Activated CD4-positive, alpha-beta T cell treated with anti-CD3 and anti-CD28 coated beads for 24 hours (primary cell): Measurements from ENCODE around the gene DUSP3.

Experiments
- DNase-seq, 2 donors: peaks; one replicate each; pipeline ENCODE4 v3.0.0-alpha.2; 2020; ENCODE audit warnings: low read depth in 2 of 2

Gene DUSP3

DNA sequence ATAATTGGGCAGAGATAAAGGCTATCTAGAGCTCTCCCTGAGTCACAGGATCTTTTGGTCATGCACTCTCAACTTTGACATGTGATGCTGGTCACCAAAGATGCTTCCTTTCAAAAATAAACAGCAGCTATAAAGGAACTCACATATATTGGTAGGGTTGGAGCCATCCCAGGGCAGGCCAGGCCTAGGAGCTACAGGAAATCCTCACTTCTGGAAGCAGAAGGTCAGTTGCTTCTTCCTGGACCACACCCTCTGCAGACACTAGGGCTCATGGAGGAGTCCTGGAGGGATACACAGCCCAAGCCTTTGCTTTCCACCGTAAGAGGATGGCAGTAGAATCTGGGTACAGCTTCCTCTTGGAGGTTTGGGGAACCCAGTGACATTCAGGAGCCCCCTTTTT, 44.8 kb downstream of the DUSP3 start:
- DNase-seq: no peak

DNA sequence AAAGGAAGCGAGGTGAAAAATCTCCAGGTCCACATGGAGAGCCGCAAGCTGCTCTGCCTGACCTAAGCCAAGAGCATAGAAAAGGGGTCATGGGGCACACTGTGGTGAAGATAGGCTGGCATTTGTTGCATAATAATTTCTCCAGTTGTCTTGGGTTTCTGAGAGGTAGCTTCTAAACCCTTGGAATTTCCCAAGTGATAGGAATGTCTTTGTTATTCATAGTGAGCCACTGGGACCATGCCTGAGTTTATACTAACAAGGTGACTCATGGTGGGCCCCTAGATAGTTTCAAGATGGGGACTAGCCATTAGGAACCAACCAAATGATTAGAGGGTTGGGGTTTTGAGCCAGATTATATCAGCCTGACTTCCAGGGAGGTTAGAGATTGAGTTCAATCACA, 45.8 kb downstream of the DUSP3 start:
- no peak for DNase-seq

DNA sequence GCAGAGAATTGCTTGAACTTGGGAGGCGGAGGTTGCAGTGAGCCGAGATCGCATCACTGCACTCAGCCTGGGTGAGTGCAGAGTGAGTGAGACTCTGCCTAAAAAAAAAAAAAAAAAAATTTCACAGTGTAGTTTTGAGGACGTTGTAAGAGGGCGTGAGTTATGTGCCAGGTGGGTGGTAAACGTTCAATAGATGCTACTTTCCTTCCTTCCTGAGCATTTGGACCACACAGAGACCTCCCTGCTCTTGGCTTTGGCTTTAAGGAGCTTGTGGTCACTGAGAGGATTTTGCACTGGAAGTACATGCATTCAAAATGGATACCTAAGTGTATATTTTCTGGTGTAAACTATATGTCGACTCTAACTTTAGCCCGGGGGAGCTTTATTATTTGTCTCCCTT, 50.7 kb downstream of the DUSP3 start:
- DNase-seq: no peak

DNA sequence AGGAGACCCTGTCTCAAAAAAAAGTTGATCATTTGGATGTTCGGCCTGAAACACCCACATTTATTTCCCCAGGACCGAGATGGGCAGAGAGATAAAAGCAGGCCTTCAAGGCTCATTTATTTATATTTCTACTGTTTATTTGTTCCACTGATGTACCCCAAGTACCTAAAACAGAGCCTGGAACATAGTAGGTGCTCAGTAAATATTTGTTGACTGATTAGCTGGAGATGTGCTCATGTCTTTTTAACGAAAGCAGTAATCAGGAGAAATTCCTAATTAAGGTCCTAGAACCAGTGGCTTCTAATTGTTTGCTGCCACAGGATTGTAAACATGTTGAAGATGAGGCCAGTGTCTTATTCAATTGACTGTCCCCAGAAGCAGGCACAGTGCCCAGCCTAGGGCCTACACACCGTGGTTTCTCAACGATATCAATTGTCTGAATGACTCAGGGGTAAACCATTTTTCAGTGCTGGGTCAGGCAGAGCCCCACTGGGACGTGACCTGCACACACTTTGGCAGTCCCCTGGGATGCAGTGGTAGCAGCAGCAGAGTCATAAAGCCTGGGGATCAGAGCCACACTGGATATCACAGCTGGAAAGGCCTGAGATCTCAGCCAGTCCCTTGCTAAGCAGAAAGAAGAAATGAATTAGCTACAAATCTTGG, 54.9 kb downstream of the DUSP3 start:
- no peak for DNase-seq

DNA sequence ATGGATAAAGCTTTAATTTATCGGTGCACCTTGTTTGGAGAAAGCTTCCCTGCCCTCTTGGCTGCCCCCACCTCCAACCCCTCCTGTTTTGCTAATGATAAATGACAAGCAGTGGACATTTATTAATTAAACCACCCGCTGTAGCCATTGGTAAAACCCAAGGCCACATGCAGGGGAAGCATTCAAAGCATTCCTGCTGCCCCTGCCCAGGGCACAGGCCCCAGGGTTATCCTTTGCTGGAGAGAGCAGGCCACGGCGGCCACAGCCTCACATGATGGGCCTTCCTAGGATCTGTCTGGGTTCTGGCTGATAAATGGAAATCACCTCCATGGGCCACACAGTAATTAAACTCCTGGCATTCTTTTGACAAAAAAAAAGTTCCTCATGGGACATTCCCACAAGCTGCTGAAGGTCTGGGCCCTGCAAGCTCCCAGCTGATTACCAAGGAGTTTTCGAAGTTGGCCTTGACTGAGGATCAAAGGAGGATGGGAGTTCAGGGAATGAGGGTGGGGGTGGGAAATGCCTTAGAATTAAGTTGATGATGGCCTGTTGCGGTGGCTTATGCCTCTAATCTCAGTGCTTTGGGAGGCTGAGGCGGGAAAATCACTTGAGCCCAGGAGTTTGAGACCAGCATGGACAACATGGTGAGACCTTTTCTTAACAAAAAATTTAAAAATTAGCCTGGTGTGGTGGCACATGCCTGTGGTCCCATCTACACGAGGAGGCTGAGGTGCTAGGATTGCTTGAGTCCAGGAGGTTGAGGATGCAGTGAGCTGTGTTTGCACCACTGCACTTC, 55.7 kb downstream of the DUSP3 start:
- no peak for DNase-seq

DNA sequence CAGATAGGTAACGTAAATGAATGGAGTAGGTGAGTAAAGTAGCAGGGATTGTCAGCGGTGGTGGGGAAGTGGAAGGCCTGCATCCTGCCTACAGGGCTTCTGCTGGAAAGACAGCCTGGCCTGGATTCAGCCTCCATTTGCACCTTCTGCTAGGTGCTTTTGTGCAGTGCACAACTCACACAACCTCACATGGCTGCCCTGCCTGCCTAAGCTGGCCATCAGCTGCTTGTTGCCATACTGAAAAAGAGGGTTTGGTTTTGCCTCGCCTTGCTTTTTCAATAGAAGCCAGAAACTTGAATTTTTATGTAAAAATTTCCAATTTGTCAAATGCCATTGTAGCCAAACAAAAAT, 56.5 kb downstream of the DUSP3 start:
- DNase-seq: no peak

DNA sequence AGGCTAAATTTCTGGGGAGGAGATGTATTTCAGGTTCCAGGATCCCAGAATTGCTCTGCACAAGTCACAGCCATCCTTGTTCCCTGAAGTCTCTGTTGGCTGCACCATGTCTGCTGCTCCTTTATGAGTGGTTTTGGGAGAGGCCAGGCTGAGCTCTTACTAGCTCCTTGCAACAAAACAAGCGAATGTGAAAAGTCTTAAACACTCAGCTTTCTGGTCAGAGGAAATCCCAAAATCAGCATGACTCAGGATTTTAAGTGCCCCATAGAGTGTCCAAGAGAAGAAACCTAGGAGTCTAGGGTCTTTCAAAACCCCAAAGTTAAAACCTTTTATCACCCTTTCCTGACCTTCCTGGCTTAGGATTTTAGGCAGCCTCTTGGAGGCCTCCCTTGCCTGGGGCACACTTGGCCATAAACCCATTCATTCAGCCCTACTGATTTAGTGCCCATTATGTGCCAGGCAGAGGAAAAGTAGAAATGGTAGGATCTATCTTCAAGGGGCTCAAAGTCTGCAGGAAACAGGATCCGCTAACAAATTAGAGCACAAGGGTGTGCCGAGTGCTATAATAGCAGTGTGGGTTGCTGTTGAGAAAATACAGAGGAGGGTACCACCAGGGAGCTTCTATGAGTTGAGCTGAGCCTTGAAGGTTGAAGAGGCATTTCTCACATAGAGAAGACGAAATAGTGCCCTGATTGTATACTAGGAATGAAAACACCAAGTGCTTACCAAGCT, 57.1 kb downstream of the DUSP3 start:
- no peak for DNase-seq

DNA sequence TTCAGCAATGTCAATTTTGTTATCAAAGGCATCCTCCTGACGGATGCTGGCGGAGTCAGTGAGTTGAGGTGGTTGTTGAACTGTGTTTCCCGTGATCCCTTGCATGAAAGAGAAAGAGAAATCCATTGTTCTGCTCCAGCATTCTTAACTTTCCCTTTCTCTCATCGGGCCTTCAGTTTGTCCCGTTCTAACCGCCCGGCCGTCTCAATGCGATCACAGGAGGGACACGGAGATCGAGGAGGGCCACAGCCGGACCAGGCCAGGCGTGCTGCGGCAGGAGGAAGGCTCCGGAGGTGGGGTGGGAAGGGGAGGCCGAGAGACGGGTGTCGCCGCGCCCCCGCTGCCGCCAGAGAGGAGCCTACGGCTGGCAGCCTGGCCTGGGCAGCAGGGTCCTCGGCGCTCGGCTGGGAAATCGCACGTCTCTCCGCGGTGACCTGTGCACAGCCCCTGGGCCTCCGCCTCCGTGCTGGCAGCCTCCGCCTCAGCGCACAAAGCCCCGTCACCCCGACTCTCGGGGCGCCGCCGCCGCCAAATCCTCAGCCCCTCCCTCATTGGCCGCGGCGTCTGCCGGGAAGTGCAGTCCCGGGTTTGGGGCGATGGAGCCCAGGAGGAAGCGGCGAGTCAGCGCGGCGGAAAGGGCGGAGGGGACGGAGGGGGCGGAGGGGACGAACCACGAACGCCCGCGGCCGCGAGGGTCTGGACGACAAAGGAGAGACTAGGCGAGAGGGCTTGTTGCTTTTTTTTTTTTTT, 58.3 kb downstream of the DUSP3 start:
- DNase-seq: peak; percentile 60 to 67

DNA sequence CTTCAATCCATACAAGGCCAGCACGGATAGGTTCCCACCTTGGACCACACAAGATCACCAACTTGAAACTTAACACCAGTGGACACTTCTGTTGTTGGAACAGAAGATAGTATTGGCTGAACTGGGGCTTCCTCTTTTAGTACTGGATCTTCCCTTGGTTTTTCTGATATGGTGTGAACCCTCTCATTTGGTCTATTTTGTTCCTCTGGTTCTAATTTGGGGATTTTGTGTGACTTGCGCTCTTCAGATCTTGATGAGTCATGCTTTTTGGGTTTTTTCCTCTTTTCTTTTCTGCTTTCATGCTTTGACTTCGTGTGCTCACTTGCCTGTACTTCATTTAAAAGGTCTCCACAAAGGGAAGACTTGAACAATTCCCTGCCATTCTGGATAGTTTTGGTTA, 59.2 kb downstream of the DUSP3 start:
- no peak for DNase-seq

DNA sequence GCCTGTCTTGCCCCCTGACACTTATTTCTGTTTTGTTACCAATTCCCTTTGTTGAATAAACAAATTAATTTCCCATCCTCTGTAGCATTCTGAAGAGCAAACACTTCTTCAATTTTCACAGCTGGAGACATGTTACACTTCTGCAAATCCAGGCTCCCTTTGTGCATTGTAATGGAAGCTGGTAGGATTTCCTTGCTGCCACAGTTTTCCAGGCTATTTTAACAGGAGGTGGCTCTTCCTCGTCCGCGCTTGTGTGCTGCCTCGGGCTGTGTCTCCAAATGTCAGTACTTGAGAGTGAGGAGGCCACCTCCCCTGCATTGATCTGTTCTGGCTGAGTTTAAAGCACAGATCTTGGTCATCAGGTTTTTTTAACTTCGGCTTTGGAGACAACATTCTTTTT, 60.2 kb downstream of the DUSP3 start:
- no peak for DNase-seq

DNA sequence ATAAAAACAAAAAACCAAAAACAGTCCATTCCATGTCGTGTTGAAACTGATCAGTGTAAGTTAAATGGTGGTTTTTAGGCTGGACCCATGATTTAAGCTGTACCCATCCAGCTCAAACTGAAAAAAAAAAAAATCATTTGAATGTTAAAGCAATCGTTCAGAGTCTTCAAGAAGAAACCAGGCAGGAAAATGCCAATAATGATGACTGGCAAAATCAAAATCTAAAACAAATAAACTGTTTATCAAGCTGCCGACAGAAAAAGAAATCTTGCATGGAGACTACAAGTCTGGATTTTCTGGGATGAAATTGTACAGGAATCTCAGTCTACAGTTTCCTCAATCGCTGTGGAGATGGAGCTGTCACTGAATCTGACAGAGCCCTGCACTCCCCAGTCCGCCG, 60.9 kb downstream of the DUSP3 start:
- DNase-seq: no peak
